HG02973 (cell line): Measurements from ENCODE around the gene ZW10.
"Not testable (repeated sequence)": the region's sequence is repeated elsewhere in the genome, so short reads cannot be mapped to it uniquely, and the experiment has no call there.

Experiments
- ATAC-seq: cut with Tn5 transposase; IDR thresholded peaks from one replicate; pipeline ENCODE4 v1.9.1; 2021; ENCODE audit warnings: moderate library complexity; ENCODE audit not compliant: unreplicated experiment

Gene ZW10

DNA sequence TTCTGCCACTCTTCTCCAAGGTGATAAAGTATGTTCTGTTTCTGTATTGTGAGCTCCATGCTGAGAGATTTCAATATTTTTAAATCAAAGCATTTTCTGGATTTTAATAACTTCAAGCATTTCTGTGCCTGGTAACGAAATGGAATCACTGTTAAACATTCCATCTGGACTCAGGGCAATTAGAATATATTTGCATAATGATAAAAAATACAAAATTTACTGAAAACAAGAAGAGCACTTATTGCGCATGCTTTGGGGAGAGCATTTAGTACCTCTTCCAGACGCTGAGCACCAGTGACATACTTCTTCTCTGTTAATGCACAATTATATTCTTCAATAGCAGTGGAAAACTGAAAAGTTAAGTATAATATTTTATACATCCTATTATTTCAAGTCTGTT, 13.3 kb downstream of the ZW10 start:
- no peak for ATAC-seq

GRCh38 chr11:113752932-113753331, 20.6 kb downstream of the ZW10 start:
- ATAC-seq: no peak

DNA sequence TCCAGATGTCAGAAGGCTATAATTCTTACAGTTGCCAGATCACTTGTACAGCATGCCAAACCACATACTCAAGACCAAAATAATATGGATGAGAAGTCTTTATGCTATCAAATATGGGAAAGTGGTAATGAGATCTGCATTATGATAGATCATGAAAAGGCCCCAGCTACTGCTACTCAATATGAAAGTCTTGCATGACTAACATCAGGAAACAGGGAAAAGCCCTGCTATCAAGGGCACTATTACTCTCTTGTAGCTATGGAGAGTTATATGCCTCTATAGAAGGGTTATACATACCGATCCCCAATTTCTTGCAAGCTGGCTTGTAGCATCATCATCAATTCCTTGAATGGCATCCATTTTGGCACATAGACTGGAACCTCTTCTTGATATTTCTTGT, 37.2 kb downstream of the ZW10 start:
- no peak for ATAC-seq

- no peak for ATAC-seq
These were observed 41.4 kb downstream of the ZW10 start for GRCh38 chr11:113732092-113732491.

GRCh38 chr11:113730887-113731726, 42.4 kb downstream of the ZW10 start:
- no peak for ATAC-seq

DNA sequence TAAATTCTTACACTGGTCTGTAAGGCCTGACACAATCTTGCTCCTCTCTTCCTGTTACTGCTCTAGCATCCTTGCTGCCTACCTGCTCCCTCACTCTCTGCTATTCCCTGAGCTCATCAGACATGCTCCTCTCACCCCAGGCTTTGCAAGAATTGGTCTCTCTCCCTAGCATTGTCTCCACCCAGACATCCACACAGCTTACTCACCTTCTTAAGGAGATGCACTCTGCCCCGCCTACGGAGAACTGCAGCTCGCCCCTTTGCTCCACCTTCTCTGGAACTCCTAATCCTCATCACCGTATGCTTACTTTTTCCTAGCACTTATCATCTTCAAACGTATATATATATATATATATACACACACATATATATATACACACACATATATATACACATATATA, 44.0 kb downstream of the ZW10 start:
- no peak for ATAC-seq

DNA sequence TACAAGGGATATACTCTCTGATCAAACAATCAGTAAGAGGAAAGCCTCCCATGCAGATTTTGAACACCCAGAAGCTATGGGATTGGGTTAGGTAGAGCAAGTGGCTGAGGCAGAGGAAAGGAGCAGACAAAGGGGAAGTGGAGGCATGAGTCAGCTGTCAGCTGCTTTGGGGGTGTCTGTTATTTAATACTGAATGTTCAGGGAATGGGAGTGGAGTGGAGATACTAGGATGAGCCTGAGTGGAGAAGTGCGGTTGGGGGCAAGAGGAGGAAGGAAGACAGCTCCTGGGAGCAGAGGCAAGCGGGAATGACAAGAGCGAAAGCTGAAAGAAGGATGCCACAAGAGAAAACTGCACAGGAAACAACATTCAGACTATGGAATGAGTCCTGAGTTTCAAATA, 44.7 kb downstream of the ZW10 start:
- ATAC-seq: no peak

- ATAC-seq: no peak
These were observed 47.6 kb downstream of the ZW10 start for GRCh38 chr11:113725913-113726312.

- no peak for ATAC-seq
These were observed 48.1 kb downstream of the ZW10 start for GRCh38 chr11:113725407-113725806.

DNA sequence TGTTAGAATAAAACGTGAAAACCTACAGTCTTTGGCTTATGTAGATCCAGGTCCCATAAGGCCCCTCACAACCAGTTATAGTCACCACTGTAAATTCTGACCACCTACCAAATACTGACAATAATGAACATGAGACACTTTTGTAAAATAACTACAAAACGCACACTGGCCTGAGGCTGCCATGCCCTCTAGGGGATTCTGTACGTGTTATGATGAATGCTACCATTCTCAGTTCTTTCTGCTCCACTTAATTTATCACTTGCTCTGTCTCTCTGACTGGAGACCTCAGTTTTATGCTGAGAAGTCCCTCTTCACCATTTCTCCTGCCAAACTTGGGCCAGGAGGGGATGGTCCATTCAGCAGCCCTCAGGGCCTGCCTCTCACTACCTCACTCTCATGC, 48.7 kb downstream of the ZW10 start:
- ATAC-seq: no peak

- ATAC-seq: no peak
These were observed 49.7 kb downstream of the ZW10 start for GRCh38 chr11:113723787-113724186.

DNA sequence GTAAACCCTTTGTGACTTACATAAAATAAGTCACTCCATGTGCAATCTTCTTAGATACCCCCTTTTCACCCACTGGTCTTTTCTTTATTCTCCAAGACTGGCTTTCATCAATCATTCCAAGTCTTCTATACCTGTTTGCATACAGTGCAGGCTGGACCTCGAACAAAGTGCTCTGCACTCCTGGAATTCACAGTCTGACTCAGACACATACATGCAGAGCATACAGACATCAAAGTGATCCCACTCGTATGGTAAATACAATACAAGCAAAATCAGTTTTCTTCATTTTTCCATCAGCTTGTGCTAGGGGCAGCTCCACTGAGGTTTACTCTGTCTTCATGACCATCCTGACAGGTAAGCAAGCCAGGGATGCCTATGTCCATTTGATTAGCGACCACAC, 50.6 kb downstream of the ZW10 start:
- no peak for ATAC-seq

DNA sequence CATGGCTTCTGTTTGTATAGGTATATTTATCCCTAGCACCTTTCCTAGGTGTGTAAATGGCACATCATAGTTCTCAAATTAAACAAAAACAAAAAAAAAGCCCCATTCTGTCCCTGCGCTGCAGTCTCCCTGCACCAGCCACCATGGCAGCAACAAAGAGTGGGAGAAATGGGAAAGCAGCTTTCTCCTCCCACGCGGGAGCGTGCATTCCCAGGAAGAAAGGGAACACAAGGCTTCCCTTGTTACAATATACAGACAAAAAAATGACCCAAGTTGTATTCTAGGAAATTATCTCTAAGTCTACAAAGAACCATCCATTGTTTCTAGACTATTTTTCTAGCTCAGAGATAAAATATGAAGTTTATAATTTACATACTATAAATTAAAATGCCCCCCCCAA, 51.3 kb downstream of the ZW10 start:
- no peak for ATAC-seq

DNA sequence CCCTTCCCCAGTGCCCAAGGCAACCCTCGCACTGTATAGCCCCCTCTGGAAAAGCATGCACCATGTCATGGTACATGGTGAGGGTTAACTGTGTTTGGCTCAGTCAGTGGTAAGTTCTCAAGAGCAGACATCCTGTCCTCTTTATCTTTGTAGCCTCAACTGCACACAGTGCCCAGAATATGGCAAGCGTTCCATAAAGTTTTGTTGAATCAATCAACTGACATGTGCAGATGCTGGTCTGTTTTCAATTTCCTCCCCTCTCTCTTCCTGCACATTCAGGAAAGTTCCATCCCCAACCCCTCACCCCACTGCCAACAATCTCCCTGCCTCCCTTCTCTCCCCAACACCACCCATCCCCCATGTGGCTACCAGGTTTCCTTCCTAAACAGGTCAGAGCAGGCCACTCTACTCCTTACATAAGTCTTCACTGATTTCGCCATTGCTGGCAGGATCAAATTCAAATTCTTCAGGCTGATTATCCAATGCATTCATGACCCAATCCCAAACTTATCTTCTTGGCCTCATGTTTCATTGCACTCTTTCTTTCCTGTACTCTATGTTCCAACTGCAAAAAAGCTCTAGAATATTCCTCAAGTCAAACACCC, 51.9 kb downstream of the ZW10 start:
- no peak for ATAC-seq

DNA sequence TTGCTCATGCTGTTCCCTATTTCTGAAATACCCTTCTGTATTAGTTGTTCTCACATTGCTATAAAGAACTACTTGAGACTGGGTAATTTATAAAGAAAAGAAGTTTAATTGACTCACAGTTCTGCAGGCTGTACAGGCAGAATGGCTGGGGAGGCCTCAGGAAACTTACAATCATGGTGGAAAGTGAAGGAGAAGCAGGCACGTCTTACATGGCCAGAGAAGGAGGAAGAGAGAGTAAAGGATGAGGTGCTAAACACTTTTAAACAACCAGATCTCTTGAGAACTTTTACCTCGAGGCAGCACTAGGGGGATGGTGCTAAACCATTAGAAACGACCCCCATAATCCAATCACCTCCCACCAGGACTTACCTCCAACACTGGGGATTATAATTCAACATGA, 53.0 kb downstream of the ZW10 start:
- not testable (repeated sequence) for ATAC-seq

DNA sequence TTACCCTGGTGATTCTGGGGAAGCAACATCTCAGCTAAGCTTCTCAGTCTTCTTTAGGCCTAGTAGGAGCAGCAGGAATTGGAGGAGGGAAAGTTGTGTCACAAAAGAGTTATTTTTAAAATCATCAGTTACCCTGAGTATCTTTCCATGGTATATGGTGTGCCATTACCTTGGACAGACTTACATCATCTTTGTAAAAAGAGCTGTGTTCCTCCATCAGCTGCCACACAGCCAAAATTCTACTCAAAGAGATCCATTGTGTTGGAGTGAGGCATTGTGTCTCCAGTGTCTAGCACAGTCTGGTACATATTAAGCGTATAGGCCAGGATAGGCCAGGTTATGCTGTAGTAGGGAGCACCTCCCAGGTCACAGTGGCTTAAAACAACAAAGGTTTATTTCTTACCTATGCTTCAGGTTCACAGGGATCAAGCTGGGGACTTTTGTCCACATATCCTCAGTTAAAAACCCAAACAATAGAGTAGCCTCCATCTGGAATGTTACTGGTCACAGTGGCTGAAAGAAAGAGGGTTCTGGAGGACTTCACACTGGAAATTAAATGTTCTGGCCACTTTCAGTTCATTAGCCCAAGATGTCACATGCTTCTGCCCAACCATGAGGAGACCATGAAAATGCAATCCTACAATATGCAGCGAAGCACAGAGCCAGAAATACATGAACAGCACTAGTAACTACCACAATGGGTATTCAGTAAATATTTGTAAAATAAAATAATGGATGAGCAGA, 57.4 kb downstream of the ZW10 start:
- ATAC-seq: no peak

GRCh38 chr11:113715273-113715672, 58.2 kb downstream of the ZW10 start:
- ATAC-seq: no peak

- ATAC-seq: no peak
These were observed 62.5 kb downstream of the ZW10 start for GRCh38 chr11:113710989-113711388.

GRCh38 chr11:113705871-113706655, 67.4 kb downstream of the ZW10 start, which contains the start of gene TMPRSS5:
Gene TMPRSS5, minus strand, starts transcription at chr11:113706308. Its CDS starts 84 bp downstream, at chr11:113706224.
- ATAC-seq: no peak

DNA sequence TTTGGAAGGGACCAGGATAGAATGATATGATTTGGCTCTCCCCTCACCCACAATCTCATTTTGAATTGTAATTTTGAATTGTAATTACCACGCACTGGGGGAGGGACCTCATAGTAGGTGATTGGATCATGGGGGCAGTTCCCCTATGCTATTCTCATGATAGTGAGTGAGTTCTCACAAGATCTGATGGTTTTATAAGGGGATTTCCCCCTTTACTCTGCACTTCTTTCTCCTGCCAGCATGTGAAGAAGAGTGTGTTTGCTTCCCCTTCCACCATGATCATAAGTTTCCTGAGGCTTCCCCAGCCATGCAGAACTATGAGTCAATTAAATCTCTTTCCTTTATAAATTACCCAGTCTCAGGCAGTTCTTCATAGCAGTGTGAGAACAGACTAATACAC, 69.9 kb downstream of the ZW10 start:
- ATAC-seq: not testable (repeated sequence)

- ATAC-seq: no peak
These were observed 72.0 kb downstream of the ZW10 start for GRCh38 chr11:113701491-113701890.
